Stomach (tissue), 4 donors: ENCODE results near the gene GCHFR.

Experiments used
- CTCF ChIP-seq, 7 experiments: fragments of 450-650 bp in 4 of 7; fragments of 200-600 bp in 3 of 7; sonication (generic) in 3 of 7; IDR thresholded peaks; one replicate each; pipeline ENCODE4 v1.5.1; 2016 to 2019; ENCODE audit warnings: antibody characterized with exemption in 7 of 7, control low read depth in 2 of 7, mild to moderate bottlenecking in 1 of 7
- EP300 ChIP-seq: sonication (generic); formaldehyde crosslinking; IDR thresholded peaks from one replicate; pipeline ENCODE4 v1.6.1; 2017; ENCODE audit warnings: antibody characterized with exemption
- POLR2A ChIP-seq, 4 donors: fragments of 450-650 bp; IDR thresholded peaks; one replicate each; pipeline ENCODE4 v1.6.1; 2016; ENCODE audit warnings: antibody characterized with exemption in 4 of 4, control low read depth in 2 of 4, mild to moderate bottlenecking in 1 of 4, moderate library complexity in 1 of 4

GRCh38 chr15:40773902-40774301 lies 10.0 kb downstream of the GCHFR start:
- TF ChIP-seq CTCF (IDR thresholded peaks at IDR 0.05) (no peak), POLR2A (IDR thresholded peaks at IDR 0.05) (no peak), EP300 (no peak)
